HepG2 (cell line): Measurements from ENCODE around the gene THPO. TPM values are rescaled to one million over a fixed set of nuclear protein-coding genes. Genes with fewer than 3 reads are reported as not detected.
A peak's percentile ranks its signal among the peaks of the same experiment; 100 is the strongest.

Experiments
- AGO2 ChIP-seq: fragments of 200-400 bp; formaldehyde crosslinking; optimal IDR thresholded peaks from 2 replicates; pipeline ENCODE3; 2017; ENCODE audit warnings: mild to moderate bottlenecking, low read depth, low read length, moderate library complexity
- DR1 ChIP-seq: sonication (generic); formaldehyde crosslinking; IDR thresholded peaks from 2 replicates; pipeline ENCODE4 v1.8.0; 2021; ENCODE audit warnings: mild to moderate bottlenecking, missing genetic modification reagents, inconsistent platforms
- ETS1 ChIP-seq: sonication (generic); formaldehyde crosslinking; IDR thresholded peaks from 2 replicates; pipeline ENCODE4 v1.4.0; 2020; ENCODE audit warnings: missing genetic modification reagents
- GATA4 ChIP-seq: sonication (generic); IDR thresholded peaks from 2 replicates; pipeline ENCODE4 v1.6.1; 2016; ENCODE audit warnings: antibody characterized with exemption, low read depth, borderline replicate concordance
- HES4 ChIP-seq: sonication (generic); formaldehyde crosslinking; IDR thresholded peaks from 2 replicates; pipeline ENCODE4 v1.9.0; 2021; ENCODE audit warnings: mild to moderate bottlenecking, missing genetic modification reagents, borderline replicate concordance
- HOXA5 ChIP-seq: sonication (generic); formaldehyde crosslinking; IDR thresholded peaks from 2 replicates; pipeline ENCODE4 v1.4.0; 2020; ENCODE audit warnings: missing genetic modification reagents
- ISL2 ChIP-seq: sonication (generic); formaldehyde crosslinking; IDR thresholded peaks from 2 replicates; pipeline ENCODE4 v1.5.0; 2020; ENCODE audit warnings: missing genetic modification reagents
- JUNB ChIP-seq: sonication (generic); formaldehyde crosslinking; IDR thresholded peaks from 2 replicates; pipeline ENCODE4 v1.8.0; 2022; ENCODE audit warnings: missing genetic modification reagents, mild to moderate bottlenecking, borderline replicate concordance
- LCORL ChIP-seq, 2 experiments: fragments of 450-650 bp in 1 of 2; sonication (generic) in 1 of 2; formaldehyde crosslinking in 1 of 2; IDR thresholded peaks; 2 replicates each; pipeline versions ENCODE4 v1.5.0 to v1.6.1; 2017 to 2020; ENCODE audit warnings: antibody characterized with exemption in 1 of 2, missing genetic modification reagents in 1 of 2
- MAF1 ChIP-seq: sonication (generic); formaldehyde crosslinking; IDR thresholded peaks from 2 replicates; pipeline ENCODE4 v1.5.0; 2020; ENCODE audit warnings: missing genetic modification reagents, borderline replicate concordance
- PRDM15 ChIP-seq: sonication (generic); formaldehyde crosslinking; IDR thresholded peaks from 2 replicates; pipeline ENCODE4 v1.4.0; 2020; ENCODE audit warnings: missing genetic modification reagents
- SIN3A ChIP-seq: IDR thresholded peaks from 2 replicates; pipeline ENCODE4 v1.6.1; 2011; ENCODE audit warnings: low read depth, mild to moderate bottlenecking, control low read depth, low read length, borderline replicate concordance
- SRY ChIP-seq: sonication (generic); formaldehyde crosslinking; IDR thresholded peaks from 2 replicates; pipeline ENCODE4 v1.8.0; 2022; ENCODE audit warnings: mild to moderate bottlenecking, missing genetic modification reagents
- TEF ChIP-seq: sonication (generic); formaldehyde crosslinking; IDR thresholded peaks from 2 replicates; pipeline ENCODE4 v1.5.0; 2020; ENCODE audit warnings: missing genetic modification reagents
- ZBTB14 ChIP-seq: sonication (generic); formaldehyde crosslinking; IDR thresholded peaks from 2 replicates; pipeline ENCODE4 v1.4.0; 2020; ENCODE audit warnings: missing genetic modification reagents
- ZNF24 ChIP-seq: fragments of 450-650 bp; IDR thresholded peaks from 2 replicates; pipeline ENCODE4 v1.6.1; 2017; ENCODE audit warnings: antibody characterized with exemption, mild to moderate bottlenecking
- ZNF276 ChIP-seq: sonication (generic); formaldehyde crosslinking; IDR thresholded peaks from 2 replicates; pipeline ENCODE4 v1.4.0; 2020; ENCODE audit warnings: mild to moderate bottlenecking, low read depth, missing genetic modification reagents
- polyA plus RNA-seq, 8 experiments: library from polyadenylated mRNA; depleted of rRNA in 3 of 8; stranded (reverse) in 7 of 8; unstranded in 1 of 8; fragments of >200 nt; fragmentation: Illumina TruSeq in 4 of 8; extraction: Trizol in 4 of 8; gene quantifications; 2 replicates each; pipeline versions ENCODE4 v1.2.1 to v1.2.3, GENCODE V29; 2011 to 2016; ENCODE audit warnings: low read depth in 4 of 8, missing spikeins in 1 of 8, mixed read lengths in 1 of 8; ENCODE audit not compliant: insufficient read depth in 1 of 8
- total RNA-seq, 5 experiments: library from RNA; depleted of rRNA; stranded (reverse); fragments of >200 nt; fragmentation: Illumina TruSeq; extraction: Trizol; gene quantifications; 2 replicates each; pipeline ENCODE4 v1.2.3, GENCODE V29; 2016; ENCODE audit warnings: low read depth in 1 of 5

The THPO gene
- total and polyA plus RNA-seq, 2 of the 13 experiments (the other 11 are each of a cell fraction or from before 2014, with no cell fraction given), result 2.8 to 4.8 TPM

GRCh38 chr3:184361932-184362667 lies 15.9 kb downstream of the THPO start (continued):
- TF ChIP-seq ISL2 (CRISPR knock-in tag), result 0 out of 2 replicates have a peak, but pooled peaks have one; percentile 15
- no peak for TF ChIP-seq LCORL (IDR thresholded peaks at IDR 0.05)
- 0 out of 2 replicates have a peak, but pooled peaks have one; percentile 35 for TF ChIP-seq LCORL (CRISPR knock-in tag; IDR thresholded peaks at IDR 0.05)
- TF ChIP-seq ZNF24, result no peak
- TF ChIP-seq ZBTB14 (CRISPR knock-in tag), result peak; percentile 7
- TF ChIP-seq AGO2, result peak; percentile 88
- 0 out of 2 replicates have a peak, but pooled peaks have one; percentile 38 for TF ChIP-seq MAF1 (CRISPR knock-in tag)
- TF ChIP-seq SRY, result 0 out of 2 replicates have a peak, but pooled peaks have one; percentile 12
- TF ChIP-seq SIN3A, result 0 out of 2 replicates have a peak, but pooled peaks have one; percentile 1
- no peak for TF ChIP-seq ZNF276 (CRISPR knock-in tag)
- TF ChIP-seq HOXA5 (CRISPR knock-in tag), result 0 out of 2 replicates have a peak, but pooled peaks have one; percentile 30
- no peak for TF ChIP-seq TEF (CRISPR knock-in tag)
- peak; percentile 54; the same call in 1 of the 2 replicates for TF ChIP-seq ETS1 (CRISPR knock-in tag)
- peak; percentile 5 for TF ChIP-seq DR1
- TF ChIP-seq HES4 (CRISPR knock-in tag), result 0 out of 2 replicates have a peak, but pooled peaks have one; percentile 27
- TF ChIP-seq PRDM15, result 0 out of 2 replicates have a peak, but pooled peaks have one; percentile 19
- peak; percentile 4; the same call in 1 of the 2 replicates for TF ChIP-seq JUNB (CRISPR knock-in tag)
- TF ChIP-seq GATA4, result no peak
